SH-SY5Y (cell line): Measurements from ENCODE around the gene UMPS.

ENCODE experiments used
- GATA2 ChIP-seq: IDR thresholded peaks from 2 replicates; pipeline ENCODE4 v1.6.1; 2011; ENCODE audit warnings: mild to moderate bottlenecking, low read depth, low read length
- GATA3 ChIP-seq: IDR thresholded peaks from 2 replicates; pipeline ENCODE4 v1.6.1; 2011; ENCODE audit warnings: low read depth, mild to moderate bottlenecking, low read length, moderate library complexity

The UMPS gene

DNA sequence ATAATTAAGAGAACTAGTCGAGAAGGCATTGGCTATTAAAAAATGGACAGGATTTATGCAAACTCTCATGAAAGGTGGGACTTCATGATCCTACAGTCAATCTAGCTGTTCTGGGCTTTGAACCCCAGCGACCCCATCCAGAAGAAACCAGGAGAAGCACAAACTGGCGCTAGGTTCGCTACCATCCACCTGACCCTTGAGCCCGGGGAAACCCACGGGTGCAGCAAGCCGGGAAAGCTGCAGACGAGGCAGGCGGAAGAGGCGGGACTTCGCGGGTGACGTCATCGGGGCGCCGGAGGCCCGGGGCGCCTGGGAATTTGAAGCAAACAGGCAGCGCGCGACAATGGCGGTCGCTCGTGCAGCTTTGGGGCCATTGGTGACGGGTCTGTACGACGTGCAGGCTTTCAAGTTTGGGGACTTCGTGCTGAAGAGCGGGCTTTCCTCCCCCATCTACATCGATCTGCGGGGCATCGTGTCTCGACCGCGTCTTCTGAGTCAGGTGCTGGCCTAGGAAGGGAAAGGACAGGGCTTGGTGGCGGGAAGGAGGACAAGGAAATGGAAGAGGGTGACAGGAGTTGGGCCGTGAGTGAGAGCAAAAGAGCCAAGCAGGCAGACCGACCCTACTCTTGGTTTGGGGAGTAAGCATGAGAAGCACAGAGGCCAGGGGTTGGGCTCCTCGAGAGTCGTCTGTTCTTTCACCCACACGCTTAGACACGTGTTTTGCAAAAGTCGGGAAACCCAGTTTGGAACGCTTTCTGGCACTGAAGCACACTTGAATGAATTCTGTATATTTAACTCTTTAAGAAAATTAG lies at the start of gene UMPS:
UMPS (plus strand) TSS at position 324 of the 812 bp plus-strand sequence; CDS start at position 344, 20 bp downstream.
- TF ChIP-seq GATA3 (no peak), GATA2 (no peak)

DNA sequence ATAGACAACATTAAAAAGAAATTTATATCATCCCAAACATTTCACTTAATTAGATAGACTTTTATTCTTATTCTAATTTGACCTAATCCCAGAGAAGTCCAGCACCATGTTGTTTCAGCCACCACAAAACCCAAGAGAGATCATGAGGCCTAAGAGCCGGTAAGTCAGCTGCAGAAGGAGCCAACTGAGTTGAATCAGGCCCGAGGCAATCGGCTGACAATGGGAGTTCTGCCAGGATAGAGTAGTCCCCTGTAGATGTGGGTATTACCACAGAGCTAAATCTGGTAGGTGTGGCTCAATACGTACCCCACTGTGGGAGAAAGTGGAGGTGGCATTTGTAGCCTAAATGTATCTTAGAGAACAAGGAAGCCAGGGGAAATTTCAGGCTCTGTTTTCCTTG lies 49.7 kb upstream of the UMPS start:
- TF ChIP-seq GATA3 (no peak), GATA2 (no peak)

DNA sequence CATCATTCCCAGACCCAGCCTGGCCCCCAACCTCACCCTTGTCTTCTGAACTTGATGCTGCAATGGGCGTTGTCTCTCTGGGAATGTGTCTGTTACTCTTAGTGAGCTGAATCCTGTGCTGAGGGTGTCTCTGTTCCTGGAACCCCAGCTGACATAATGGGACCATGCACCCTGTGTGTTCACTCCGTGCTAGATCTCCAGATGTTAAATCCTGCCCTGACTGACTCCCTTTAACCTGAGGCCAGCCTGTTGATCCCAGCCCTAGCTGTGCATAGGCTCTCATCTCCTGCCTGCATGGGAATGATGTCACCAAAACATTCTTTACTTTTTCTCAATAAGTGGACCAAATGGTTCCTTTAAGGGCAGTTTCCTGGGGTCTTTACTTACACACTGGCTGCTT lies 48.0 kb upstream of the UMPS start:
- TF ChIP-seq GATA3 = no peak
- TF ChIP-seq GATA2 = no peak

DNA sequence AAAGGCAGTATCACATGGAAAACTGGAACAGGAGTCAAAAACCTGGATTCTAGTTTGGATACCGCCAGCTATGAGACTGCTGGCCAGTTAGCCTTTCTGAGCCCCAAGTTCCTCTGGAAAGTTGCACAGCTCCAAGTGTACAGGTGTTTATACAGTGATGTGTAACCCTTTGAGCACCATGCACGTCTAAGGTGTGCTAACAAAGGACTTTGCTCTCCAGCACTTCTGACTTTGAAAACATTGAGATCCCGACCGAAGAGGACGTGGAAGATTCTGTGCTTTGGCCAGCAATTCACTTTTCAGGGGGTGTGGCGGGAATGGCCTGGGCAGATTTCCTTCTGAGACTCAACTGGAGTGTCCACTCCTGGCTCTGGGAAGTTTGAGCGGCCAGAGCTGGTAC lies 45.8 kb upstream of the UMPS start:
- TF ChIP-seq GATA3 = no peak
- TF ChIP-seq GATA2 = no peak

DNA sequence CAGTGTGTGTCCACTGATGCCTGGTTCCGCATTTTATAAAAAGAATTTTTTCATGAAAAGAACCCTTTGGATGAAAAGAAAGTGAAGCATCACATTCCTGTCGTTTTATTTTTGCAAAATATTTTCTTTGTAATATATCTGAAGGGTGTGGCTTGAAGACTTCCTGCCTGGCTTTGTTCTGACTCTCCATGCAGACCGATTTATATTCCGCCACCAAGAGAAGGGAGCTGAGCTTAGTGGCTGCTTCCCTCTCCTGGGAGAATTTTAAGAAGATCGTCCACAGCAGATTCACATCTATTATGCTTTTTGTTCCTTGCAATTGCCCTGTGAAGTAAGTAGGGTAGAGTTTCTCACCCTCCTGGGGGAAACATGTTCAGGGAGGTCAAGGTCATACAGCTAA lies 45.2 kb upstream of the UMPS start:
- TF ChIP-seq GATA3 (no peak), GATA2 (no peak)

DNA sequence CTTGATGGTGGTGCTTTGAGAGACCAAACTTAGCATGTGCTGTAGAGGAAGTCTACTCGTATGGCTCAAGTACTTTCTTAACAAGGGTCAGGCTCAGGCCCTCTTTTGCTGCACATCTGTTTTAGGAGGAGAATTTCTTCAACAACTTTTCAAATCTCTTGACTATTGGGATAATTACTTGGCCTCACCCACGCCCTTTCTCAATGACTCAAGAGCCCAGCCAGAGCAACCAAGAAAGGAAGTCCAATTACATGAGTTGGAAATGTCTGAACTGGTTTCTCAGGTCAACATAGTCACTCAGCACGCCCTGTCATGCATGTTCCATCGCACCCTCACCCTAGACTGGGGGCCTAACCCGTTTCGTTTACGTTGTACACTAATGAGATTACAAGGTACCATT lies 44.8 kb upstream of the UMPS start:
- TF ChIP-seq GATA3 = no peak
- no peak for TF ChIP-seq GATA2

DNA sequence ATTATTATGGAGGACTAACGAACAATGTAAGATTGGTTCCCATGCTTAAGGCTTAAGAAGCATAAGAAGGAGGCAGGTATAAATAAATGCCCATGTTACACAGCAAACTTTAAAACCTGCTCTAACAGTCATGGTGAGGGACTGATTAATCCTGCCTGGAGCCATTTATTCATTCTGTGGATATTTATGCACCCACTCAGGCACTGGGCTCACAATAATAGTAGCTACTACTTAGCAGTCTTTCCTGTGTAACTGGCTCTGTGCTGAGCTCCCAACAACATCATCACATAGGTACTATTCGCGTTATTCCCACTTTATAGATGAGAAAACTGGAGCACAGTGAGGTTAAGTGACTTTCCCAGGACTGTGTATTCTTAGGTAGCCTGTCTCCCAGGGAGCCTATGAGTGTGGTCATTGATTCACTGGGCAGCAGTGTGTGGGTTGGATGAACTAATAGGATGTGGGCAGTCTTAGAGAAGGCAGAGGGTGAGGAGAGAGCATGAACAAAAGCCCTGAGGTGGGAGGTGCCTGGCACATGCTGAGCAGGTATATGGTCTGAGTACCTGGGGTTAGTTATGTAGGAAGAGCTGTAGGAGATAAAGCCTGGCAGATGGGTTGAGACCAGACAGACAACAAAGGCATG lies 44.1 kb upstream of the UMPS start:
- TF ChIP-seq GATA3 (no peak), GATA2 (no peak)

DNA sequence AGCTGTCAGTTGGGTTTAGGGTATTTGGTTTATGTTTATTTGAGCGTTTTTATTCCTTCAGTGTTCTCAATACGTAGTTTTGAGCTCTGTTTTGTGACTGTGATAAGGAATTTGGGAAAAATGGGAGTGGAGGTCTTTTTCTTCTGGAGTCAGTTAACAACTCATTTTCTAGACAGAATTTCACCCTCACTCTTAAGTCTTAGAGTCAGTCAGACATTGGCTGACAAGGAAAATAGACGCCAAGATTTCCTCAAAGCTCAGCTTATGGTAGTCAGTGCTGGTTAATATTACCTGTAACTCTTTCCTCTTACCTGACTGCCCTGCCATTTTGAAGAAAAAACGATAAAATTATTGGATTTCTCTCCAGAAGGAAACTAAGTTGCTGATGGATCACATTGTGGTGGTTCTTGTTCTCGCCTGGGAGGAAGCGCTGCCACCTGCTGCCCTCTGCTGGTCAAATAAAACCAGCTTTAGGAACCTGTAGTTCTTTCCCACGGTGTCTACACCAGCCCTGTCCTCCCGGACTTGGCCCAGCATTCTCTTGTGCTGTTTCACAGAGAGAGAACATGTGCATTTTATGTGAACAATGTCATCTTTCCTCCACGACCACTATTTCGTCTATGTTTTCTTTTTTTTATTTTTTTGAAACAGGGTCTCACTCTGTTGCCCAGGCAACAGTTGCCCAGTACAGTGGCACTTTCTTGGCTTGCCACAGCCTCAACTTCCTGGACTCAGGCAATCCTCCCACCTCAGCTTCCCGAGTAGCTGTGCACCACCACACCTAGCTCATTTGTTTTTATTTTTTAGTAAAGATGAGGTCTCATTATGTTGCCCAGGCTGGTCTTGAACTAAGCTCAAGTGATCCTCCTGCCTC lies 41.4 kb upstream of the UMPS start:
- no peak for TF ChIP-seq GATA2

DNA sequence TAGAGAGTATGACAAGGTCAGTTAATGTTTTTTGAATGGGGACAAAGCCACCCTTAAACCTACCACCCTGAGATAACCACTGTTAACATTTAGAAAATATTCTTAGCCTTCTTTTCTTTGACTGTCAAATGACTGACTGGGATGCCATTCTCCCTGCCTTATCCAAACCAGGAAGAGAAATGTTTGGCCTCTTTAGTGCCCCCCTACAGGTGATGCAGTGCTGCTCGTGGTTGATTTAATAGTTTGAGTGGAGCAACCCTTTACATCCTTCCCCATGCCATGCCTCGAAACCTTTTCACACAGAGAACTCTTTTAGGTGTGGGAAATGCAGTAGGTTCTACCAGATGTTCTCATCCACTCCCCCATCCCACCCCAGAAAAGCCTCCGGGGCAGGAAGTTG lies 38.7 kb upstream of the UMPS start:
- no peak for TF ChIP-seq GATA3
- TF ChIP-seq GATA2 = no peak

DNA sequence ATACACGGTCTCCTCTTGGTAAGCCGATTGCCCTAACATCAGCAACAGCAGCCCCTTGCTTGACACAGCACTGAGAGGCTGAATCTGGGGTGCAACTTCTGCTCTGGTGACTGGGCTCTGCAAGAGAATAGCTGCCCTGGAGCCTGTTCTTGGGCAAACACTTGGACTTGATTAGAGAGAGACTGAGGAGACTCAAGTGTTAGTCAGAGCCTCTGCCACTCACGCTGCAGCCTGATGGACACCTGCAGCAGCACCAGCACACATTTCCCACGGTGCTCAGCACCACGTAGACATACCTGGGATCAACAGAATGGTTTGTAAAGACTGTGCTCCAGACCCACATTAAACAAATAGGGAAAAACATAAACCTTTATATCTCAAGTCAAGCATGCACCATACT lies 35.8 kb upstream of the UMPS start:
- TF ChIP-seq GATA3 (no peak), GATA2 (no peak)

DNA sequence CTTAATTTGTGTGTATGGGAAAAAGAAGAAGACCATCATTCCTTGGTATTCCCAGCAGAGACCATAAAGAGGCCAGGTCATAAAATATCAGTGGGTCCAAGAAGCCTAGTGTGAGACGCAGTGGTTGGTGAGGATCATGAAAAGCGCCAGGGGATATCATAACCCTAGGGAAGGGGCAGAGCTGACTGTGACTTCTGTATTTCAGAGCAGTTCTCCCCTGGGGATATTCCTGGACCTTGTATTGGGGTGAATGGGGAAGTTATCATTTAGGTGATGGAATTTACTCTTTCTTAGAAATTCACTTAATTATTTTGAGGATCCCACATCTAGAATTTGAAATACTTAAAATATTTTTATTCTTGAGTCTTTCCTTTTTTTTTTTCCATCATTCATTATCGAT lies 34.9 kb upstream of the UMPS start:
- TF ChIP-seq GATA3 (no peak), GATA2 (no peak)

DNA sequence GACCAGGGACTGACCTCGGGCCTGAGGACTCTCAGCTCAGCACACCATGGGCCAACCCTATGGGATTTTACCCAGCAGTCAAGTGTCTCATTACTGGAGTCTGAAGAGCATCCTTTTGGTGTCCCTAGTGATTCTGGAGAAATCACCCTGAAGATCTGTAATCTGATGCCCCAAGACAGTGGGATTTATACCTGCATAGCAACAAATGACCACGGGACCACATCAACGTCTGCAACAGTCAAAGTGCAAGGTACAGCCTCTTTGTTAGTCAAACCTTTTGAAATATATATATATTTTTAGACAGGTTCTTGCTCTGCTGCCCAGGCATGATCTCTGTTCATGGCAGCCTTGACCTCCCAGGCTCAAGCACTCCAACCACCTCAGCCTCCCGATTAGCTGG lies 34.2 kb upstream of the UMPS start:
- TF ChIP-seq GATA3 = no peak
- TF ChIP-seq GATA2 = no peak

DNA sequence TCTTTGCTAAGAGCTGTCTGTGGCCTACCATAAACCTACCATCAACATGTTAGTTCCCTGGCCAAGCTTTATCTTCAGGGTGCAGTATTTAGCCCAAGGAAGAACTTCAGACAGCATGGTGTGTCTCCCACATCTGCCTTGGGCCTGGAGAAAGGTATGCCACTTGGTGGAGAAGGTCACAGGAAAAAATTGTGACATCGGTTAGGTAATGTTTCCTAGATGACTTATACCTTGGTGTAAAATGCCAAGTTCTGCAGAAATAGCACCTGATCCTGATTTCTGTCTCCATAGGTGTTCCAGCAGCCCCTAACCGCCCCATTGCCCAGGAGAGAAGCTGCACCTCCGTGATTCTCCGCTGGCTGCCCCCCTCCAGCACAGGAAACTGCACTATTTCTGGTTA lies 33.0 kb upstream of the UMPS start:
- TF ChIP-seq GATA2 (no peak), GATA3 (no peak)

DNA sequence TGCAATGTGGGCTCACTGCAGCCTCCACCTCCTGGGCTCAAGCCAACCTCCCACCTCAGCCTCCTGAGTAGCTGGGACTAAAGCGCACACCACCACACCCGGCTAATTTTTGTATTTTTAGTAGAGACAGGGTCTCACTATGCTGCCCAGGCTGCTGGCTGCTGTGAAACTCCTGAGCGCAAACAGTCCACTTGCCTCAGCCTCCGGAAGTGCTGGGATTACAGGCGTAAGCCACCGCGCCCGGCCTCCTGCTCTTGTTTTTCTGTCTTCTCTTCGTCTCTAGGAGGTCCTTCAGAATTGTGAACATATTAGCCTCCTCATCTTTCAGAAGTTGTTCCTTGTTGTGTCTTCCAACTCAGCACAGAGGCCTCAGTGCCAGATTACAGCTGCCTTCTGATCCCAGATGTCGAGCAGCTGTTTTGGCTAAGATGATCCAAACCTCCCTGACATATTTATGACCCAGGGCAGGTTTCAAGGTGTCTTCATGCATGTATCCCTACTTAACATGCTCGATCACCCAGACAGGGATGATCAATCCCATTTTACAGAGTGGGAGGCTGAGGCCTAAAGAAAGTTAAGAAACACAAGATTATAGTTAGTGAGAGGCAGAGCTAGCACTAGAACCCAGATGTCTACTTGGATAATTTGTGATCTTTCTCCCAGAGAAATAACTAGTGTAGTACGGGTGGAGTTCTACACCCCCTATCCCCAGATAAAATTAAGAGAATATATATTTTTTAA lies 32.1 kb upstream of the UMPS start:
- TF ChIP-seq GATA2 = no peak
- TF ChIP-seq GATA3 = no peak
